RWPE1 (cell line): Measurements from ENCODE around the gene KRTAP5-4.
A peak's percentile ranks its signal among the peaks of the same experiment; 100 is the strongest.

Experiments
- CTCF ChIA-PET: fragments of 350-600 bp; sonication (Branson Sonifier 250); formaldehyde crosslinking; extraction: SDS; loops from one replicate; lab custom pipeline; 2021; lab: Yijun Ruan, JAX
- POLR2A ChIA-PET: fragments of 400-600 bp; formaldehyde crosslinking; extraction: SDS; loops from one replicate; lab custom pipeline; 2020; ENCODE audit warnings: antibody characterized with exemption; ENCODE audit not compliant: low non-redundant PET; lab: Yijun Ruan, JAX
- DNase-seq: peaks from one replicate; pipeline ENCODE4 v3.0.0; 2012; ENCODE audit warnings: low spot score
- H3K27ac ChIP-seq: fragments of 450-650 bp; 2 replicates; pipeline ENCODE4 v1.5.1; 2017
- TF ChIP-seq, protein P1 (sequence below): fragments of 450-650 bp; conservative IDR thresholded peaks from 2 replicates; pipeline ENCODE4 v1.5.1; 2017; ENCODE audit warnings: low read depth, mild to moderate bottlenecking

KRTAP5-4 gene

DNA sequence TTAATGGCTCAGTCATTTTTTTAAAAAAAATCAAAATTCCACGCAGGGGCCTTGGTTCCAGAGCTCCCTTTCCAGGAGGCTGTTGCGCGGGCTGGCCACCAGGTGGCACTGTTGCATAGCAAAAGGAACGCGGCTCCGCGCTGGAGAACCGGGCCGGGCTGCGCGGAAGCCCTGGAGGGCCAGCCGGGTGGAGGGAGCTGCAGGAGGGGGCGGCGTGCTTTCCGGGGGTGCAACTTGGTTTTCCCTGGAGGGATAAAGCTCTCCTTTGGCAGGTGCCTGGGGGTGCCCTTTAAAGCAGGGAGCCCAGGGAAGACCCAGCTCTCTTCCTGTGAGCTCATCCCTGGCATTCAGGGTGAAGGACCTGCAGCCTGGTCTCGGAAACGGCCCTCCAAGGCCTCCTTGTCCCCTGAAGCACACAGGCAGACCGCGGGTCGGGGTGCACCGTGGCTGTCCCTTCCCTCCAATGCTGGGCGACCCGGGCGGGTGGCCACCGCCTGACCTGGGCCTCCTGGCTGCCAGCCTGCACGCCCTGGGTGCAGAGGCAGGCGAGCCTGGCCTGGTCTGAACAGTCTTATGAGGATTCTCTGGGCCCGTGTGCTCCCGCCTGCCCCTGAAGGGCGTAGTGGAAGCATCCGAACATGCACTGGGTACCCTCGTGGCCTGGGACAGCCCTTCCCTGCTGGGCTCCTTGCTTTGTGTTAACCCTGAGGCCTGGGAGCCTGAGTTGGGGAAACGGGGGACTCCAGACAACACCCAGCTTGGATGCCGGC, 31.0 kb upstream of the KRTAP5-4 start:
- no peak overlapping the region for H3K27ac ChIP-seq
- TF ChIP-seq, protein P1, sequence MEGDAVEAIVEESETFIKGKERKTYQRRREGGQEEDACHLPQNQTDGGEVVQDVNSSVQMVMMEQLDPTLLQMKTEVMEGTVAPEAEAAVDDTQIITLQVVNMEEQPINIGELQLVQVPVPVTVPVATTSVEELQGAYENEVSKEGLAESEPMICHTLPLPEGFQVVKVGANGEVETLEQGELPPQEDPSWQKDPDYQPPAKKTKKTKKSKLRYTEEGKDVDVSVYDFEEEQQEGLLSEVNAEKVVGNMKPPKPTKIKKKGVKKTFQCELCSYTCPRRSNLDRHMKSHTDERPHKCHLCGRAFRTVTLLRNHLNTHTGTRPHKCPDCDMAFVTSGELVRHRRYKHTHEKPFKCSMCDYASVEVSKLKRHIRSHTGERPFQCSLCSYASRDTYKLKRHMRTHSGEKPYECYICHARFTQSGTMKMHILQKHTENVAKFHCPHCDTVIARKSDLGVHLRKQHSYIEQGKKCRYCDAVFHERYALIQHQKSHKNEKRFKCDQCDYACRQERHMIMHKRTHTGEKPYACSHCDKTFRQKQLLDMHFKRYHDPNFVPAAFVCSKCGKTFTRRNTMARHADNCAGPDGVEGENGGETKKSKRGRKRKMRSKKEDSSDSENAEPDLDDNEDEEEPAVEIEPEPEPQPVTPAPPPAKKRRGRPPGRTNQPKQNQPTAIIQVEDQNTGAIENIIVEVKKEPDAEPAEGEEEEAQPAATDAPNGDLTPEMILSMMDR = peak; percentile 91
- ChIA-PET CTCF (interaction anchor here (0.5 to 4.1 kb wide), 55 partner anchors 10 to 767 kb away, joined by 3 to 62 read pairs (median 4); partner anchors contain the start of gene SYT8), POLR2A (interaction anchor here (0.6 to 0.7 kb wide), 2 partner anchors 91 to 724 kb away, joined by 3 to 4 read pairs; no protein-coding TSS in a partner anchor)
- DNase-seq = peak; percentile 77

DNA sequence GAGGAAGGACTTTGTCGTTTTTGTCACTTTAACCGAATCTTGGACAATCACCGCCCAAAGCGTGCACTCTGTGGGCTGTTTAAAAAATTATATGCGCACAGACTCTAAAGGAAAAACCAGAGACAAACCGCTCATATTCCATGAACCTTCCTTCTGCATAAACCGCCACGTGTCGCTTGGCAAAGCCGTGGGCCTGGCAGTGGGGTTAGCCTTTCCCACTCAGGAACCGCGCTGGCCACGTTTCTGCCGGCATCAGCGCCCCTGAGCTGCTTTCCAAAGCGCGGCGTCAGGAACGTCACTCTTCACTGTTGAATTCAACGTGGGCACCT, 30.5 kb upstream of the KRTAP5-4 start:
- TF ChIP-seq, protein P1 = no peak
- ChIA-PET CTCF (interaction anchor here (0.5 to 4.1 kb wide), 49 partner anchors 9 to 767 kb away, joined by 3 to 62 read pairs (median 5); partner anchors contain the start of gene SYT8), POLR2A (interaction anchor here (0.7 kb wide), 1 partner anchor 91 kb away, joined by 3 read pairs; no protein-coding TSS in a partner anchor)
- DNase-seq = no peak
- no peak overlapping the region for H3K27ac ChIP-seq

DNA sequence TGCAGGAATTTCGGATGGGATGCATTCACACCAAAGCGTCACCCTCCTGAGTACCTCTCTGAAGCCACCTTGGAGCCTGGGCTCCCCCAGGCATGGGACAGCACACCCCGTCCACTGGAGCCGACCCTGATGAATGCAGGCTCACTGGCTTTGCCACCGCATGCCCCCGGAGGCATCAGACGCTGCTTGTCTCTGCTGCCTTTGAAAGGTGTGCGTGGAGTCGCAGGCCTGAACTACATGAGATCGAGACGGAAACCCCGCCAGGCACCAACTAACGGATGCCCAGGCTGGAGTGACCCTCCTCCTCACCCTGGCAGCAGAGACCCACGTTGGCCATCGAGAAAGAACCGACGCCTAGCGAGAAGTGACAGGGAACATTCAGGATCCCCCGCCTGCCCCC, 30.1 kb upstream of the KRTAP5-4 start:
- no peak for DNase-seq
- H3K27ac ChIP-seq = no peak overlapping the region
- TF ChIP-seq, protein P1 = no peak
- POLR2A ChIA-PET = no interaction called here
- CTCF ChIA-PET = interaction anchor here (0.5 to 4.1 kb wide), 46 partner anchors 9 to 767 kb away, joined by 3 to 62 read pairs (median 5); partner anchors contain the start of gene SYT8

DNA sequence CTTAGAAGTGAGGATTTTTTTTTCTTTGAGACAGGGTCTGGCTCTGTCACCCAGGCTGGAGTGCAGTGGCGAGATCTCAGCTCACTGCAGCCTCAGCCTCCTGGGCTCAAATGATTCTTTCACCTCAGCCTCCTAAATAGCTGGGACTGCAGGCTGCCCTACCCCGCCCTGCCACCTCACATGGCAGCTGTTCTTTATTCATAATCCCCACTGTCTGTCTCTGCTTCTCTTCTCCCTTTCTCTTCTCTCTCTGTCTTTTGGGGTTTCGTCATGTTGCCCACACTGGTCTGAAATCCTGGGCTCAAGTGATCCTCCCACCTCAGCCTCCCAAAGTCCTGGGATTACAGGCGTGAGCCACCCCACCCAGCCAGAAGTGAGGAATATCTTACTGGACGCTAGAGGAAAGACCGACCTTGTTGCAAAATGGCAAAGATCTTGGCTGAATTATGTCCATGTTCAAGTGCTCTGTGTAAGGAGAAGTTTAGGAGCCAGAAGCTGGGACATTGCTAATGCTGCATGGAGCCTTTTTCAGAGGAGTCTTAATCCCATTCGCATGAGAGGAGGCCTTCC, 29.6 kb upstream of the KRTAP5-4 start:
- ChIA-PET CTCF (interaction anchor here (1.6 to 4.1 kb wide), 4 partner anchors 21 to 499 kb away, joined by 5 to 62 read pairs (median 11); no protein-coding TSS in a partner anchor), POLR2A (no interaction called here)
- 0 out of 2 replicates have a peak overlapping the region, but pooled peaks have one; percentile 2 for H3K27ac ChIP-seq
- DNase-seq = no peak
- TF ChIP-seq, protein P1 = no peak

DNA sequence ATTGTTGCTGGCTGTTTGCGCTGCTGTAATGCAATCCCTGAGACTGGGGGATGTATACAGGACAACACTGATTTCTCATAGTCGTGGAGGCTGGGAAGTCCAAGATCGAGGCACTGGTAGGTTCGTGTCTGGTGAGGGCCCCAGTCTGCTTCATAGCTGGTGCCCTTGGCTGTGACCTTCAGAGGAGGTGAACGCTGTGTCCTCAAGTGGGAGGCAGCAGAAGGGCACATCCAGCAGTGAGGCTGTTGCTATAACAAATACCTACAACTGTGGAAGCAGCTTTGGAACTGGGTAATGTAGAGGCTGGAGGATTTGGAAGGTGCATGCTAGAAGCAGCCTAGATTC, 29.0 kb upstream of the KRTAP5-4 start:
- DNase-seq = no peak
- ChIA-PET POLR2A (no interaction called here), CTCF (interaction anchor here (0.6 to 4.1 kb wide), 4 partner anchors 42 to 1009 kb away, joined by 3 to 62 read pairs (median 5); no protein-coding TSS in a partner anchor)
- peak overlapping the region; percentile 20 for H3K27ac ChIP-seq
- TF ChIP-seq, protein P1 = no peak
